ENCODE data around the gene SURF2. TPM values are rescaled to one million over a fixed set of nuclear protein-coding genes. Genes with fewer than 3 reads are reported as not detected.

Gene SURF2
- total RNA-seq, 1 experiment from 2014 or later: 27.8 TPM

DNA sequence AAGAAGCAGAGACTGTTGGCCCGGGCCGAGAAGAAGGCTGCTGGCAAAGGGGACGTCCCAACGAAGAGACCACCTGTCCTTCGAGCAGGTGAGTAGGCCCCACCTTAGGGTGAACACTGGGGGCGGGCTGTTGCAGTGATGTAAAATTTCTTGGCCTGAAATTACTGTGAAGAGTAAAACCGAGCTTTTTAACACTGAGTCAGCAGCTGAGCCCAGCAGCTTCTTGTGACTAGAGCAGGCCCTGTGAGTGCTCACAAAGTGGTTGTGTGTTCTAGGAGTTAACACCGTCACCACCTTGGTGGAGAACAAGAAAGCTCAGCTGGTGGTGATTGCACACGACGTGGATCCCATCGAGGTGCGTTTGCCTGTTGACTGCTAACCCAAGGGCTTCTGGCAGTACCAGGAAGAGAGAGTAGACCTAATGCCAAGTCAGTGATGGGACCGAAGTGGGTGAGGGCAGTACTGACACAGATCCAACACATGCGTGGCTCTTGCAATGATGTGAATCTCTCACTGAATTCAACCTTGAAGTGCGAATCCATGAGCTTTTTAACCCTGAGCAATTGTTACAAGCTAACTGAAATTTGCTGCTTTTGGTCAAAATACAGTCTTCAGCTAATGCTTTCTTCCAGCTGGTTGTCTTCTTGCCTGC lies 6.3 kb upstream of the SURF2 start:
- Histone ChIP-seq H3K9me2 (ENCODE audit: insufficient read depth) (no peaks in the 10 kb centered on the region), H2AFZ (ENCODE audit: low read depth, low read length, poor library complexity, severe bottlenecking) (no peak overlapping the region), H3K9me3 (ENCODE audit: control insufficient read depth in 1 of 2, insufficient read depth in 1 of 2, low read depth in 1 of 2, low read length in 2 of 2) (no peaks in the 10 kb centered on the region), H3K79me2 (ENCODE audit: insufficient read depth, low read length) (peaks cover 65% of the 10 kb centered on the region), H3K4me1 (ENCODE audit: control insufficient read depth in 1 of 2, insufficient read depth in 2 of 2, low read length in 2 of 2) (peaks cover 12 to 31% of the 10 kb centered on the region in 2 experiments), H4K20me1 (ENCODE audit: insufficient read depth) (peaks cover 10% of the 10 kb centered on the region; the same call in 1 of the 2 replicates), H3K9ac (ENCODE audit: low read length) (peak overlapping the region; percentile 100; the same call in 1 of the 2 replicates), H3K4me3 (replicated peaks in 1 of 2; ENCODE audit: low read depth in 1 of 2, low read length in 2 of 2) (peak overlapping the region in 1 of 2 experiments; percentile 100; a peak in 3 of 4 replicates), H3K36me3 (ENCODE audit: control insufficient read depth in 1 of 2, insufficient read depth in 2 of 2, low read length in 2 of 2) (peaks cover 36 to 58% of the 10 kb centered on the region in 2 experiments), H3K27me3 (ENCODE audit: insufficient read depth, low read length) (no peaks in the 10 kb centered on the region), H3K27ac (ENCODE audit: low read depth, low read length) (peak overlapping the region; percentile 96), H3K4me2 (ENCODE audit: low read length) (peak overlapping the region; percentile 98)
- no peak; the same call in 1 of the 2 replicates for TF ChIP-seq POLR2AphosphoS5 (IDR thresholded peaks at IDR 0.05; ENCODE audit: low read depth, low read length)
- TF ChIP-seq FOSL1 (IDR thresholded peaks at IDR 0.05; ENCODE audit: low read depth): no peak
- no peak for TF ChIP-seq SP1 (IDR thresholded peaks at IDR 0.05; ENCODE audit: low read depth)
- no peak for TF ChIP-seq SRF (IDR thresholded peaks at IDR 0.05; ENCODE audit: low read depth)
- no peak for TF ChIP-seq EZH2phosphoT487 (IDR thresholded peaks at IDR 0.05; ENCODE audit: borderline replicate concordance)
- no peak for TF ChIP-seq ELF1 (IDR thresholded peaks at IDR 0.05; ENCODE audit: borderline replicate concordance, low read depth)
- no peak for TF ChIP-seq MAX (IDR thresholded peaks at IDR 0.05)
- TF ChIP-seq ZBTB33 (IDR thresholded peaks at IDR 0.05; ENCODE audit: extremely low read depth, insufficient replicate concordance, low read length): no peak
- no peak for TF ChIP-seq TCF7L2 (IDR thresholded peaks at IDR 0.05; ENCODE audit: borderline replicate concordance, extremely low read depth, insufficient read depth, insufficient read length)
- no peak for TF ChIP-seq CEBPB (IDR thresholded peaks at IDR 0.05; ENCODE audit: low read depth)
- no peak for TF ChIP-seq CTCF (IDR thresholded peaks at IDR 0.05 in 2 of 3, conservative IDR thresholded peaks at IDR 0.05 in 1 of 3; ENCODE audit: borderline replicate concordance in 1 of 3, insufficient read depth in 1 of 3, low read depth in 2 of 3, low read length in 2 of 3)
- no peak for TF ChIP-seq YY1 (IDR thresholded peaks at IDR 0.05; ENCODE audit: extremely low read depth, insufficient replicate concordance, low read depth, low read length)
- TF ChIP-seq RAD21 (IDR thresholded peaks at IDR 0.05; ENCODE audit: low read depth): no peak
- TF ChIP-seq JUND (IDR thresholded peaks at IDR 0.05): no peak
- RAD21 ChIA-PET (ENCODE audit: low non-redundant PET in 1 of 2, low total read pairs in 2 of 2, uncharacterized antibody in 2 of 2, unreplicated experiment in 2 of 2): no interaction called here
- ATAC-seq (no peak), DNase-seq (ENCODE audit: low read depth, low spot score) (no peak)
- CTCF ChIA-PET: no interaction called here
- no TSS peak for BruUV-seq (replicated peaks)
- intact Hi-C loops (cut with micrococcal nuclease): loop anchor here (10.0 kb wide), 1 partner anchor 645 kb away; the partner anchor contains the start of gene VAV2
- POLR2A ChIA-PET: interaction anchor here (0.6 to 1.6 kb wide), 3 partner anchors 10 to 216 kb away, joined by 3 to 4 read pairs (median 3); no protein-coding TSS in a partner anchor
